HG02981 (cell line): ENCODE measurements around the gene ZNF26.
"Not testable (repeated sequence)": the region's sequence is repeated elsewhere in the genome, so short reads cannot be mapped to it uniquely, and the experiment has no call there.

Experiments
- ATAC-seq: cut with Tn5 transposase; IDR thresholded peaks from one replicate; pipeline ENCODE4 v1.9.1; 2021; ENCODE audit warnings: mild to moderate bottlenecking, moderate library complexity; ENCODE audit not compliant: unreplicated experiment

The ZNF26 gene, protein sequence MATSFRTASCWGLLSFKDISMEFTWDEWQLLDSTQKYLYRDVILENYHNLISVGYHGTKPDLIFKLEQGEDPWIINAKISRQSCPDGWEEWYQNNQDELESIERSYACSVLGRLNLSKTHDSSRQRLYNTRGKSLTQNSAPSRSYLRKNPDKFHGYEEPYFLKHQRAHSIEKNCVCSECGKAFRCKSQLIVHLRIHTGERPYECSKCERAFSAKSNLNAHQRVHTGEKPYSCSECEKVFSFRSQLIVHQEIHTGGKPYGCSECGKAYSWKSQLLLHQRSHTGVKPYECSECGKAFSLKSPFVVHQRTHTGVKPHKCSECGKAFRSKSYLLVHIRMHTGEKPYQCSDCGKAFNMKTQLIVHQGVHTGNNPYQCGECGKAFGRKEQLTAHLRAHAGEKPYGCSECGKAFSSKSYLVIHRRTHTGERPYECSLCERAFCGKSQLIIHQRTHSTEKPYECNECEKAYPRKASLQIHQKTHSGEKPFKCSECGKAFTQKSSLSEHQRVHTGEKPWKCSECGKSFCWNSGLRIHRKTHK

GRCh38 chr12:132986001-132986884 lies at the start of gene ZNF26:
TSS of gene ZNF26 (plus strand) at chr12:132986367. CDS start at chr12:132986841, 474 bp downstream.
- peak; percentile 97 for ATAC-seq

GRCh38 chr12:132936921-132937320 lies 49.2 kb upstream of the ZNF26 start:
- not testable (repeated sequence) for ATAC-seq

GRCh38 chr12:132937476-132937875 lies 48.7 kb upstream of the ZNF26 start:
- no peak for ATAC-seq

DNA sequence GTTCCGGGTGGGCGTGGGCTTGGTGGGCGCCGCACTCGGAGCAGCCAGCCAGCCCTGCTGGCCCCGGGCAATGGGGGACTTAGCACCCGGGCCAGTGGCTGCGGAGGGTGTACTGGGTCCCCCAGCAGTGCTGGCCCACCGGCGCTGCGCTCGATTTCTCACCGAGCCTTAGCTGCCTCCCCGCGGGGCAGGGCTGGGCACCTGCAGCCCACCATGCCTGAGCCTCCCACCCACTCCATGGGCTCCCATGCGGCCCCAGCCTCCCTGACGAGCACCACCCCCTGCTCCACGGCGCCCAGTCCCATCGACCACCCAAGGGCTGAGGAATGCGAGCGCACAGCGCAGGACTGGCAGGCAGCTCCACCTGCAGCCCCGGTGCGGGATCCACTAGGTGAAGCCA lies 47.4 kb upstream of the ZNF26 start:
- ATAC-seq, result not testable (repeated sequence)

- ATAC-seq, result no peak
These were observed 46.0 kb upstream of the ZNF26 start for GRCh38 chr12:132940071-132940719.

GRCh38 chr12:132941336-132941954 lies 44.7 kb upstream of the ZNF26 start:
- ATAC-seq, result no peak

DNA sequence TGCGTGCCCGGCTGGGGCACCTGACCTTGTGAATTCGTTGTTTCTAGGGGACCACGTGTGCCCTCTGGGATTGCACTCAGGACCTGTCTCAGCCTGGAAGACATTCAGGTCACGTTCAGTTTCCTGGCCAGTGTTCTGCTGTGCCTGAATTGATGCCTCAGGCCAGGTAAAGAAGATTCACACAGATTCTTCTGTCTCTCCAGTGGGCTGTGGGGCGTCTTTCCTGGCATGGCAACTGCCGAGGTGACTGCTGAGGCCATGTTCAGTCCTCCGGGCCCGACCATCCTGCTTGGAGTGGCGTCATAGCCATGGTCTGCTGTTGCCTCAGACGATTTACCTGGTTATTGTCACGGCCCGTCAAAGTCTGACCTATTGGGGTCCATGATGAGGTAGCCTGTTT lies 43.6 kb upstream of the ZNF26 start:
- ATAC-seq, result no peak

DNA sequence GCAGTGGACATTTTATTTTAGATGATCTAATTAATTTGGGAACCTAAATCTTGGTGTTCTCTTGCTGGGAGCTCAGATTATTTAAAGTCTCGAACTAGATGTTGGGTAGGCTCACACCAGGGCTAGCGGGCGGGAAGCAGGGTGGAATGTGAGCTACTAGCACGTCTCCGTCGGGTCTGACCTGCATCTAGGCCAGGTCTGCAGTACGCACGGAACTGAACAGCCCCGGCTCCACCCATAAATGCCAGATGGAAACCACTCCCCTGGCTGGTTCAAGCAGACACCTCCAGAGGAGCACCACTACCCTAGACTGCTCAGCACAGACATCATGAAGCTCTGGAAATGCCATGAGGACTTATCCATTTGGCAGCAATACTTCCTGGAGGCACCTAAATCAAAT lies 40.4 kb upstream of the ZNF26 start:
- no peak for ATAC-seq

GRCh38 chr12:132946246-132946820 lies 39.8 kb upstream of the ZNF26 start:
- ATAC-seq, result no peak

DNA sequence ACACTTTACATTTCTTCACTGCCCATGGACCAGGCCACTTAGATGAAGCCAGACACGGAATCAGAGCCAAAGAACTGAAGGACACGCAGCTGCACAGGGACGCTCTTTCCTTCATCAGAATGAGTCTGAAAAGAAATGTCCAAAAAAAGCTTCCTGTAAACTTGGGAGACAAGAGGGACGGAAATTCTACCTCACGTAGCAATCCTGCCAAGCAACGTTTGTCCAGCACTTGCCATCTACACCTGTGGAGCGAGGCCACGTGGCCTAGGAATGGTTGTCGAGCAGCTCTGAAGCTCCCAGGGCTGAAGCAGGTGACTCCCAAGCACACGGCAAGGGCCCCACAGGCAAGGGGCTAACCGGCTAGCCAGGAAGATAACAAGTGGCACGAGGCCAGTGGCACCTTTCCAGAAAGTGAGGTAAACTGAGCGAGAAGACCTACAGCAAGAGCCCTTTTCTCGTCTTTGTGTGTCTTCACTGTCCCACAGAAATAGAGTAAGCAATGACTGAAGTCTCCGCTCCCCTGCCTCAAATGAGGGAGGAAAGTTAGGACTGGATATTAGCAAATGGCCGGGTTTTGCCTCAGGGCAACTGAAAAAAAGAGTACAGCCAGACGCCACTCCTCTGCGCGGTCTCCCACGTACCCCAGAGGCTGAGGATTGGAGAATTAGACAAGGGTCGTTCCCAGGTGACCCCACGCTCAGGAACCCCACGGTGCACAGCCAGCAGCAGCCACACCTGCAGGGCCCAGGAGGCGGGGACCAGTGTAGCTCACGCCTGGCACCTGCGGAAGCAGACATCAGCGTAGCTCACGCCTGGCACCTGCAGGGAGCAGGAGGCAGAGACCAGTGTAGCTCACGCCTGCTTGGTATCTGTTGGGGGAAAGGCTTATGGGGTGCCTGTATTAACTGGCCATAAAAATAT lies 37.8 kb upstream of the ZNF26 start:
- ATAC-seq, result no peak

GRCh38 chr12:132949936-132950837 lies 36.0 kb upstream of the ZNF26 start:
- no peak for ATAC-seq

GRCh38 chr12:132950844-132951535 lies 35.2 kb upstream of the ZNF26 start:
- no peak for ATAC-seq

DNA sequence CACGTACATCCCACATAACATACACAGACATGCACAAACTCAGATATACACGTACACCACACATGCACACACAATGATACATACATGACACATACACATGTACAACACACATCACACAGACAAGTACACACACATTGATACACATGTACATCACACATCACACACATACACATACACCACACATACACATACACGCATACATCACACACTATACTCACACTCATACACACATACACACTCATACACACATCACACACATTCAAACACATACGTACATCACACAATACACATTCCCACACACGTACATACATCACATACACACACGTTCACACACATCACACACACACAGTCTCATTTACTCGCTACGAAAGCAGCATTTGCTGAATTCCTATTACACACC lies 34.5 kb upstream of the ZNF26 start:
- no peak for ATAC-seq

DNA sequence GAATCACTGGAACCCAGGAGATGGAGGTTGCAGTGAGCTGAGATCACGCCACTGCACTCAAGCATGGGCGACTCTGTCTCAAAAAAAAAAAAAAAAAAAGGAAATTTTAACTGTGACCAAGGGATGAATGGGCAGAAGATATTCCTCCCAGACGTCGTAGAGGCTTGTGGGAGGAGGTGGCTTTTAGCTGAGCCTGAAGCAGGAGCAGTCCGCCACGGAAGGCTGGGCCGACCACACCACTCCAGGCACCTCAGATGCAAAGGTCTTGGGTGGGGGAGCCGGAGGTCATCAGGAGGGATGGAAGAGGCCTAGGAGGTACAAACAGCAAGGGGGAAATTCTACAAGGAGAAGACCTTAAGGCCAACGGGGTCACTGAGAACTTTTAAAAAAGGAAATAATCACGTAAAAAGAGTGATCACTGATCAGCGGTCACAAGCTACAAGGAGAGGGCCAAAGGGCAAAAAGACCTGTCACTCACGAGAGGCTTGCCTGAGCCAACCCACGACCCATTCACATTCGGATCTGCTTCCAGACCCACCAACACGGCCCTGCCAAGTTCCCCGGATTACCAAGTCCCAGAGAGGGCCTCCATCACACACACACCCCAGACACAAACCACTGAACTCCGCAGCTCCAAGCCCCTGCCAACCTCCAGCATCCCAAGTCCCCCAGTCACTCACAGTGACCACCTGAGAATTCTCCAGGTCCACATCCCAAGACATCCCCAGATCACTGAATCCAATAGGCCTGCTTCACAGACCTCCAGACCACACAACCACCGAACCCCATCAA lies 33.6 kb upstream of the ZNF26 start:
- ATAC-seq, result no peak

GRCh38 chr12:132953163-132953425 lies 33.1 kb upstream of the ZNF26 start:
- ATAC-seq, result no peak

DNA sequence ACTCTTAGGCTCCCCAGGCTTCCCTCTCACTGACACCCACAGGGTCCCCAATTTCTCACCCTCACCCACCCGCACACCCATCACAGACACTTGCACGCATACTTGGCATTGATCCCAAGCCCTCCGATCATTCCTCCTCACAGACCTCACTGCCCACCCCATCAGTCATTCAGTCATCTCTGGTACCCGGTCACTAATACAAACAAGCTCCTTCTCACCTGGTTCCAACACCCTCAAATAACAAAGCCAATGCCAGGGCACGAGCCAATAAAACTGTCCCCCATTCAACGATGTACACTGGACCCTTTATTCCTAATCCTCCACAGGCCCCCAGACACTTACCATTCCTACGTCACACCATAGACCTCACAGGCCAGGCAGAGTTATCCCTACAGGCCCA lies 32.4 kb upstream of the ZNF26 start:
- no peak for ATAC-seq

- ATAC-seq, result no peak
These were observed 31.6 kb upstream of the ZNF26 start for GRCh38 chr12:132954471-132955048.
